H9 (cell line): ENCODE measurements around the gene DYNC2H1. TPM values are rescaled to one million over a fixed set of nuclear protein-coding genes. Genes with fewer than 3 reads are reported as not detected.

Experiments
- DNase-seq: peaks from one replicate; pipeline ENCODE4 v3.0.0-alpha.2; 2017
- H2AFZ ChIP-seq: one replicate; pipeline ENCODE4 v1.6.1; 2013; ENCODE audit warnings: mild to moderate bottlenecking, low read length, control low read depth, moderate library complexity
- H2AK5ac ChIP-seq: 2 replicates; pipeline ENCODE4 v1.6.1; 2013; ENCODE audit warnings: low read length, control low read depth, mixed read lengths; ENCODE audit not compliant: insufficient read length
- H2BK120ac ChIP-seq: one replicate; pipeline ENCODE4 v1.6.1; 2013; ENCODE audit warnings: low read depth, mild to moderate bottlenecking, low read length, control low read depth, inconsistent platforms; ENCODE audit not compliant: poor library complexity, severe bottlenecking
- H2BK12ac ChIP-seq: 2 replicates; pipeline ENCODE4 v1.6.1; 2013; ENCODE audit warnings: low read length, control low read depth, mixed read lengths, low read depth; ENCODE audit not compliant: insufficient read length
- H2BK15ac ChIP-seq: 2 replicates; pipeline ENCODE4 v1.6.1; 2013; ENCODE audit warnings: low read depth, low read length, control low read depth
- H2BK20ac ChIP-seq: one replicate; pipeline ENCODE4 v1.6.1; 2013; ENCODE audit warnings: low read depth, mild to moderate bottlenecking, low read length, control low read depth, inconsistent platforms; ENCODE audit not compliant: poor library complexity, severe bottlenecking
- H2BK5ac ChIP-seq: 2 replicates; pipeline ENCODE4 v1.6.1; 2013; ENCODE audit warnings: low read length, control low read depth, mixed read lengths; ENCODE audit not compliant: insufficient read length
- H3K14ac ChIP-seq: 2 replicates; pipeline ENCODE4 v1.6.1; 2013; ENCODE audit warnings: low read length, control low read depth; ENCODE audit not compliant: insufficient read depth
- H3K18ac ChIP-seq: 2 replicates; pipeline ENCODE4 v1.6.1; 2013; ENCODE audit warnings: low read depth, mild to moderate bottlenecking, mixed read lengths, low read length, control low read depth; ENCODE audit not compliant: insufficient read length
- H3K23ac ChIP-seq: 2 replicates; pipeline ENCODE4 v1.6.1; 2013; ENCODE audit warnings: low read length, control low read depth, mixed read lengths, low read depth; ENCODE audit not compliant: insufficient read length
- H3K23me2 ChIP-seq: 2 replicates; pipeline ENCODE4 v1.6.1; 2013; ENCODE audit warnings: low read depth, mild to moderate bottlenecking, mixed read lengths, low read length, control low read depth; ENCODE audit not compliant: insufficient read length, poor library complexity, severe bottlenecking
- H3K27ac ChIP-seq: 2 replicates; pipeline ENCODE4 v1.5.1; 2013; ENCODE audit warnings: low read length, control low read depth, mixed read lengths, low read depth; ENCODE audit not compliant: insufficient read length
- H3K27me3 ChIP-seq: 2 replicates; pipeline ENCODE4 v1.6.1; 2013; ENCODE audit warnings: low read length, control low read depth, inconsistent platforms; ENCODE audit not compliant: insufficient read depth
- H3K4ac ChIP-seq: 2 replicates; pipeline ENCODE4 v1.6.1; 2013; ENCODE audit warnings: low read depth, mild to moderate bottlenecking, control low read depth, inconsistent platforms, low read length, moderate library complexity
- H3K4me1 ChIP-seq: 2 replicates; pipeline ENCODE4 v1.6.1; 2013; ENCODE audit warnings: low read length, control low read depth, inconsistent platforms; ENCODE audit not compliant: insufficient read depth
- H3K4me2 ChIP-seq: 2 replicates; pipeline ENCODE4 v1.6.1; 2013; ENCODE audit warnings: low read length, control low read depth, mixed read lengths; ENCODE audit not compliant: insufficient read length, insufficient read depth
- H3K56ac ChIP-seq: 2 replicates; pipeline ENCODE4 v1.6.1; 2013; ENCODE audit warnings: low read depth, mild to moderate bottlenecking, mixed read lengths, low read length, control low read depth; ENCODE audit not compliant: insufficient read length
- H3K79me1 ChIP-seq: 2 replicates; pipeline ENCODE4 v1.6.1; 2013; ENCODE audit warnings: low read depth, mild to moderate bottlenecking, moderate library complexity, low read length, control low read depth, inconsistent platforms; ENCODE audit not compliant: insufficient read depth, poor library complexity, severe bottlenecking
- H3K79me2 ChIP-seq: 2 replicates; pipeline ENCODE4 v1.6.1; 2013; ENCODE audit warnings: low read length, control low read depth, inconsistent platforms; ENCODE audit not compliant: insufficient read depth
- H3K9ac ChIP-seq: 2 replicates; pipeline ENCODE4 v1.6.1; 2013; ENCODE audit warnings: low read length, control low read depth, mixed read lengths; ENCODE audit not compliant: insufficient read length; ENCODE audit errors: extremely low read depth
- H3K9me3 ChIP-seq: one replicate; pipeline ENCODE4 v1.6.1; 2013; ENCODE audit warnings: low read depth, low read length, inconsistent platforms; ENCODE audit not compliant: control insufficient read depth
- H3T11ph ChIP-seq: one replicate; pipeline ENCODE4 v1.6.1; 2013; ENCODE audit warnings: mild to moderate bottlenecking, low read length, control low read depth, inconsistent platforms
- H4K20me1 ChIP-seq: one replicate; pipeline ENCODE4 v1.6.1; 2013; ENCODE audit not compliant: control insufficient read depth, insufficient read length, insufficient read depth
- H4K5ac ChIP-seq: 2 replicates; pipeline ENCODE4 v1.6.1; 2013; ENCODE audit warnings: low read depth, mild to moderate bottlenecking, mixed read lengths, low read length, control low read depth; ENCODE audit not compliant: insufficient read length
- H4K8ac ChIP-seq: replicated peaks from 2 replicates; pipeline ENCODE4 v1.6.1; 2013; ENCODE audit warnings: low read length, control low read depth, mixed read lengths, low read depth; ENCODE audit not compliant: insufficient read length
- H4K91ac ChIP-seq: 2 replicates; pipeline ENCODE4 v1.6.1; 2013; ENCODE audit warnings: low read depth, mild to moderate bottlenecking, moderate library complexity, mixed read lengths, low read length, control low read depth; ENCODE audit not compliant: insufficient read length
- H3K27ac Mint-ChIP-seq, 3 experiments: 2 replicates in 2 of 3; 3 replicates in 1 of 3; pipeline ENCODE4 v1.8.0; 2020 to 2021; ENCODE audit warnings: mixed read lengths in 3 of 3, mild to moderate bottlenecking in 1 of 3, moderate library complexity in 1 of 3
- H3K27me3 Mint-ChIP-seq: 2 replicates; pipeline ENCODE4 v1.8.0; 2021; ENCODE audit warnings: low read depth, mild to moderate bottlenecking, moderate library complexity, mixed read lengths
- H3K36me3 Mint-ChIP-seq, 3 experiments: 2 replicates in 2 of 3; 3 replicates in 1 of 3; pipeline ENCODE4 v1.8.0; 2020 to 2021; ENCODE audit warnings: low read depth in 3 of 3, mixed read lengths in 3 of 3; ENCODE audit not compliant: insufficient read depth in 1 of 3
- H3K4me1 Mint-ChIP-seq, 2 experiments: 2 replicates each; pipeline ENCODE4 v1.8.0; 2020; ENCODE audit warnings: mixed read lengths in 2 of 2
- H3K4me3 Mint-ChIP-seq, 2 experiments: 2 replicates in 1 of 2; 3 replicates in 1 of 2; pipeline ENCODE4 v1.8.0; 2020 to 2021; ENCODE audit warnings: mild to moderate bottlenecking in 2 of 2, mixed read lengths in 2 of 2, moderate library complexity in 1 of 2
- H3K9me3 Mint-ChIP-seq, 2 experiments: 2 replicates in 1 of 2; 3 replicates in 1 of 2; pipeline ENCODE4 v1.8.0; 2020; ENCODE audit warnings: mild to moderate bottlenecking in 2 of 2, mixed read lengths in 2 of 2, moderate library complexity in 1 of 2
- WGBS: extraction: QIAGEN DNeasy Blood & Tissue Kit; methylation state at CpG from one replicate; pipeline ENCODE4 v1.1.7; 2013; ENCODE audit warnings: missing lambda C conversion rate, low lambda C conversion rate, mixed read lengths; ENCODE audit not compliant: insufficient read length; ENCODE audit errors: extremely low coverage; 5-methylcytosine and 5-hydroxymethylcytosine counted together
- total RNA-seq: library from RNA; stranded (reverse); gene quantifications from 2 replicates; pipeline ENCODE4 v1.2.1, GENCODE V29; 2021
- TF ChIP-seq, protein P1 (sequence below): fragments of 200-600 bp; sonication (generic); conservative IDR thresholded peaks from 3 replicates; pipeline ENCODE4 v1.8.0; 2021; ENCODE audit warnings: antibody characterized with exemption, mild to moderate bottlenecking

Gene DYNC2H1
- total RNA-seq, 1 experiment from 2014 or later = 13.2 TPM

DNA sequence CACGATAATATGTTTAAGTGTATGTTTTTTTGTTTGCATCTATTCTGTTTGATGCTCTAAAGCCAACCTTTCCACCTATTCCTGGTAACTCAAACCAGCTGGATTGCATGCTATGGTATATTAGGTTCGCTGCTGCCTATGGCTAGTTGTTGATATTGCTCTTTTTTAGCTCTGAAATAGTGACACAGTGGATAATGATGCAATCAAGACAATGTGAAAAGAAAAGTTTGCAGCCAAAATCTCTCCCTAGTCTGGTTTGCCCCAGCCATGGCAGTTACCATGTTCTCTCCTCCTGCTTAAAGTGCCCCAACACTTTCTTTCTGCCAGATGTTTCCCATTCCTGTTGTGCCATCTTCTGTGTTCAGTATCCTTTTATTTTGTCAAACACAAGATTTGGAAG is 269.7 kb downstream of the DYNC2H1 start:
- Histone ChIP-seq H4K20me1 (no peaks in the 10 kb centered on the region), H3K56ac (no peak overlapping the region), H3K27me3 (no peaks in the 10 kb centered on the region), H3K27ac (no peak overlapping the region), H3T11ph (no peak overlapping the region), H2BK20ac (no peak overlapping the region), H2AK5ac (no peak overlapping the region), H2BK12ac (no peak overlapping the region), H4K8ac (no peak overlapping the region), H3K18ac (no peak overlapping the region), H3K9ac (no peak overlapping the region), H3K23me2 (no peaks in the 10 kb centered on the region), H3K23ac (no peak overlapping the region), H3K79me2 (no peaks in the 10 kb centered on the region), H3K4me1 (no peaks in the 10 kb centered on the region), H2BK120ac (no peak overlapping the region), H4K91ac (no peak overlapping the region), H3K14ac (no peak overlapping the region), H2BK15ac (no peak overlapping the region), H2AFZ (no peak overlapping the region), H3K4ac (no peak overlapping the region), H4K5ac (no peak overlapping the region), H2BK5ac (no peak overlapping the region), H3K79me1 (no peaks in the 10 kb centered on the region), H3K4me2 (no peak overlapping the region), H3K9me3 (no peaks in the 10 kb centered on the region)
- Mint-ChIP-seq H3K9me3 (peaks cover 19 to 21% of the 10 kb centered on the region in 2 experiments), H3K27ac (no peak overlapping the region), H3K4me3 (no peak overlapping the region), H3K36me3 (peaks cover 16 to 26% (median 20%) of the 10 kb centered on the region in 3 experiments), H3K4me1 (no peaks in the 10 kb centered on the region), H3K27me3 (no peaks in the 10 kb centered on the region)
- no peak for DNase-seq
- WGBS = no CpG with 5 or more reads among the region's 2 CpGs
- TF ChIP-seq, protein P1, sequence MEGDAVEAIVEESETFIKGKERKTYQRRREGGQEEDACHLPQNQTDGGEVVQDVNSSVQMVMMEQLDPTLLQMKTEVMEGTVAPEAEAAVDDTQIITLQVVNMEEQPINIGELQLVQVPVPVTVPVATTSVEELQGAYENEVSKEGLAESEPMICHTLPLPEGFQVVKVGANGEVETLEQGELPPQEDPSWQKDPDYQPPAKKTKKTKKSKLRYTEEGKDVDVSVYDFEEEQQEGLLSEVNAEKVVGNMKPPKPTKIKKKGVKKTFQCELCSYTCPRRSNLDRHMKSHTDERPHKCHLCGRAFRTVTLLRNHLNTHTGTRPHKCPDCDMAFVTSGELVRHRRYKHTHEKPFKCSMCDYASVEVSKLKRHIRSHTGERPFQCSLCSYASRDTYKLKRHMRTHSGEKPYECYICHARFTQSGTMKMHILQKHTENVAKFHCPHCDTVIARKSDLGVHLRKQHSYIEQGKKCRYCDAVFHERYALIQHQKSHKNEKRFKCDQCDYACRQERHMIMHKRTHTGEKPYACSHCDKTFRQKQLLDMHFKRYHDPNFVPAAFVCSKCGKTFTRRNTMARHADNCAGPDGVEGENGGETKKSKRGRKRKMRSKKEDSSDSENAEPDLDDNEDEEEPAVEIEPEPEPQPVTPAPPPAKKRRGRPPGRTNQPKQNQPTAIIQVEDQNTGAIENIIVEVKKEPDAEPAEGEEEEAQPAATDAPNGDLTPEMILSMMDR = no peak
